Epithelial cell of esophagus (primary cell): ENCODE measurements around the gene CPVL.

Experiments
- DNase-seq: peaks from one replicate; pipeline ENCODE4 v3.0.0; 2010; ENCODE audit warnings: low read depth
- H3K4me3 ChIP-seq: 2 replicates; pipeline ENCODE4 v1.5.1; 2011; ENCODE audit warnings: mild to moderate bottlenecking, low read length, control low read depth
- CTCF ChIP-seq: IDR thresholded peaks from 2 replicates; pipeline ENCODE4 v1.5.1; 2011; ENCODE audit warnings: low read depth, mild to moderate bottlenecking, low read length, control low read depth, inconsistent platforms; ENCODE audit not compliant: insufficient read depth; ENCODE audit errors: missing control alignments

The CPVL gene

GRCh38 chr7:29019387-29019786, 127.0 kb downstream of the CPVL start:
- peak; percentile 18 for DNase-seq
- TF ChIP-seq CTCF, result no peak
- no peak overlapping the region for H3K4me3 ChIP-seq

- DNase-seq, result no peak
- no peak for TF ChIP-seq CTCF
- no peak overlapping the region for H3K4me3 ChIP-seq
Observed at GRCh38 chr7:29017713-29018112, 128.6 kb downstream of the CPVL start.

DNA sequence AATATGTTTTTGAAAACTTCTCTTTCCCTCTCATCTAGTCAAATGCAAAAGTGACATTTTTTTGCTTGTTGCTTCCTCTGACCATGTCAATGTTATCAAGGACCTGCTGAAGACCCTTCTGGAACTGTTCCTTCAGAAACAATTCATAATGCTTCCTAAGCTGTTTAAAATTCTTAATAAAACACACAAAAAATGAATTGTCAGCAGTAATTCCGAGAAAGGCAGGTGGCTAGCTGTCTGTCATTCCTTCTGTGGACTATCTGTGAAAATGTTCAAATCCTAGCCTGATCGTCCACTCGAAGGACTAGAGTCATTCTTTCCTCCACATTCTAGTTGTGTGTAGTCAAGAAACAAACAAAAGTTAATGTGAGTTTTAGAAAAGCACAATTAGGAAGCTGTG, 131.6 kb downstream of the CPVL start:
- DNase-seq, result no peak
- no peak overlapping the region for H3K4me3 ChIP-seq
- no peak for TF ChIP-seq CTCF

- H3K4me3 ChIP-seq, result no peak overlapping the region
- no peak for DNase-seq
- TF ChIP-seq CTCF, result no peak
Observed at GRCh38 chr7:29013931-29014330, 132.4 kb downstream of the CPVL start.

GRCh38 chr7:29013082-29013695, 133.1 kb downstream of the CPVL start:
- TF ChIP-seq CTCF, result no peak
- no peak for DNase-seq

DNA sequence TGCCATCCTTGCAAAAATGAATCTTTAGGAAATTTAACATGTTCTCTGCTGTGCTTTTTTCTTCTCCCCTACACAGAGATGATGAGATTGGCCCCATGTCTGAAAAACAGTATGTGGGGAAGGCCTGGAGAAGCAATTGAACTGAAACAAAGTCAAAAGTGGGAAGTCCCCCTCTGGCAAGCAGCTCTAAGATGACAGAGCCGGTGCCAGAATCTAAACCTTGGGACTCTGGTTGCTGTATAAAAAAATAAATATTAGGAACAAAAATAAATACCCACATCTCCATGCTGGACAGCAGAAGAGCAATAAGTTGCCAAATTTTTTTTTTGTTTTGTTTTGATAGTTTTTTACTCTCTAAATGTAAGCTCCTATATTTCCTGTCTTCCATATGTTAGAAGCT, 136.4 kb downstream of the CPVL start:
- no peak overlapping the region for H3K4me3 ChIP-seq
- no peak for TF ChIP-seq CTCF
- no peak for DNase-seq

More at GRCh38 chr7:29013082-29013695, 133.1 kb downstream of the CPVL start:
- no peak overlapping the region for H3K4me3 ChIP-seq

- DNase-seq, result no peak
- no peak overlapping the region for H3K4me3 ChIP-seq
- no peak for TF ChIP-seq CTCF
Observed at GRCh38 chr7:29008590-29008989, 137.7 kb downstream of the CPVL start.
